Loucy (cell line): ENCODE results near the gene ARMC6.

Experiments
- H2AFZ ChIP-seq: fragments of 200-600 bp; sonication (generic); 2 replicates; pipeline ENCODE4 v1.6.0; 2016; ENCODE audit warnings: antibody characterized with exemption, mild to moderate bottlenecking, low read length, moderate library complexity
- H3F3A ChIP-seq: fragments of 200-600 bp; 2 replicates; pipeline ENCODE4 v1.6.0; 2016; ENCODE audit warnings: antibody characterized with exemption, low read depth, mild to moderate bottlenecking
- H3K27me3 ChIP-seq: fragments of 200-600 bp; sonication (generic); 2 replicates; pipeline ENCODE4 v1.6.1; 2014; ENCODE audit warnings: low read length, mild to moderate bottlenecking; ENCODE audit not compliant: insufficient read depth, poor library complexity, severe bottlenecking
- H3K36me3 ChIP-seq: fragments of 200-600 bp; sonication (generic); 2 replicates; pipeline ENCODE4 v1.6.1; 2016; ENCODE audit warnings: low read length; ENCODE audit not compliant: insufficient read depth
- H3K4me1 ChIP-seq: fragments of 200-600 bp; sonication (generic); 2 replicates; pipeline ENCODE4 v1.5.1; 2014; ENCODE audit warnings: low read length, mild to moderate bottlenecking; ENCODE audit not compliant: insufficient read depth, poor library complexity, severe bottlenecking
- H3K4me2 ChIP-seq: fragments of 200-600 bp; sonication (generic); 2 replicates; pipeline ENCODE4 v1.6.0; 2014; ENCODE audit warnings: antibody characterized with exemption, low read length, low read depth, mild to moderate bottlenecking; ENCODE audit not compliant: poor library complexity, severe bottlenecking
- H3K4me3 ChIP-seq: fragments of 200-600 bp; sonication (generic); 2 replicates; pipeline ENCODE4 v1.5.1; 2014; ENCODE audit warnings: low read length, mild to moderate bottlenecking, mixed read lengths; ENCODE audit not compliant: poor library complexity, severe bottlenecking
- H3K79me2 ChIP-seq: fragments of 200-600 bp; sonication (generic); 2 replicates; pipeline ENCODE4 v1.6.1; 2014; ENCODE audit warnings: low read length; ENCODE audit not compliant: insufficient read depth
- H3K9ac ChIP-seq: fragments of 200-600 bp; sonication (generic); 2 replicates; pipeline ENCODE4 v1.6.0; 2014; ENCODE audit warnings: mild to moderate bottlenecking, low read depth, low read length, moderate library complexity; ENCODE audit not compliant: poor library complexity, severe bottlenecking
- H3K9me2 ChIP-seq: fragments of 200-600 bp; sonication (generic); replicated peaks from 2 replicates; pipeline ENCODE4 v1.6.1; 2016; ENCODE audit warnings: low read depth, low read length, mixed read lengths
- H3K9me3 ChIP-seq: fragments of 200-600 bp; sonication (generic); 2 replicates; pipeline ENCODE4 v1.6.1; 2014; ENCODE audit warnings: mild to moderate bottlenecking, antibody characterized with exemption, low read length, low read depth; ENCODE audit not compliant: insufficient read depth
- H4K20me1 ChIP-seq: fragments of 200-600 bp; sonication (generic); 2 replicates; pipeline ENCODE4 v1.6.0; 2014; ENCODE audit warnings: antibody characterized with exemption, low read length, mild to moderate bottlenecking; ENCODE audit not compliant: insufficient read depth, poor library complexity, severe bottlenecking
- EZH2phosphoT487 ChIP-seq: fragments of 200-600 bp; IDR thresholded peaks from 2 replicates; pipeline ENCODE4 v1.6.1; 2018; ENCODE audit warnings: antibody characterized with exemption, mild to moderate bottlenecking, moderate library complexity, borderline replicate concordance
- TF ChIP-seq, protein P1 (sequence below): fragments of 200-600 bp; sonication (generic); conservative IDR thresholded peaks from 2 replicates; pipeline ENCODE4 v1.5.1; 2014; ENCODE audit warnings: mild to moderate bottlenecking, antibody characterized with exemption, low read length

ARMC6 gene

DNA sequence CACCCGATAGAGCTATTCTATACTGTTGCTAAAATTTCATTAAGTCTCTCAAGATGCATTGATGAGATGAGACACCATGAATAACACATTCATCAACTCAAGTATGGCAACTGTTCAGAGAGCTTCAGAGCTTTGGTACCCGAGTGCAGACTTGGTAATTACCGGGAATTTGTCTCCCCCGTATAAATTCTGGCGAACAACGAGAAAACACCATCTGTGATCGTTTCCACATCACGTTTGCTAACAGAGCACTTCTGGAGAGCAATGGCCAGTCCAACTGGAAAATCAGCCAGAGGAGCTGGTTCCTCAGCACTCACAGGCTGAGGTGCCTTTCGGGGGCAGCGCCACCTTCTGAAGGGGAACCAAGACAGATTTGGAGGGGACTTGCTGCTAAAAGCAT, 40.3 kb upstream of the ARMC6 start:
- Histone ChIP-seq H3F3A (no peaks in the 10 kb centered on the region), H2AFZ (no peak overlapping the region), H3K27me3 (no peaks in the 10 kb centered on the region), H3K9ac (no peak overlapping the region), H4K20me1 (no peaks in the 10 kb centered on the region), H3K79me2 (no peaks in the 10 kb centered on the region), H3K9me3 (no peaks in the 10 kb centered on the region), H3K9me2 (no peaks in the 10 kb centered on the region), H3K4me3 (no peak overlapping the region), H3K4me1 (no peaks in the 10 kb centered on the region), H3K4me2 (no peak overlapping the region), H3K36me3 (peaks cover 55% of the 10 kb centered on the region; the same call in 1 of the 2 replicates)
- TF ChIP-seq, protein P1, sequence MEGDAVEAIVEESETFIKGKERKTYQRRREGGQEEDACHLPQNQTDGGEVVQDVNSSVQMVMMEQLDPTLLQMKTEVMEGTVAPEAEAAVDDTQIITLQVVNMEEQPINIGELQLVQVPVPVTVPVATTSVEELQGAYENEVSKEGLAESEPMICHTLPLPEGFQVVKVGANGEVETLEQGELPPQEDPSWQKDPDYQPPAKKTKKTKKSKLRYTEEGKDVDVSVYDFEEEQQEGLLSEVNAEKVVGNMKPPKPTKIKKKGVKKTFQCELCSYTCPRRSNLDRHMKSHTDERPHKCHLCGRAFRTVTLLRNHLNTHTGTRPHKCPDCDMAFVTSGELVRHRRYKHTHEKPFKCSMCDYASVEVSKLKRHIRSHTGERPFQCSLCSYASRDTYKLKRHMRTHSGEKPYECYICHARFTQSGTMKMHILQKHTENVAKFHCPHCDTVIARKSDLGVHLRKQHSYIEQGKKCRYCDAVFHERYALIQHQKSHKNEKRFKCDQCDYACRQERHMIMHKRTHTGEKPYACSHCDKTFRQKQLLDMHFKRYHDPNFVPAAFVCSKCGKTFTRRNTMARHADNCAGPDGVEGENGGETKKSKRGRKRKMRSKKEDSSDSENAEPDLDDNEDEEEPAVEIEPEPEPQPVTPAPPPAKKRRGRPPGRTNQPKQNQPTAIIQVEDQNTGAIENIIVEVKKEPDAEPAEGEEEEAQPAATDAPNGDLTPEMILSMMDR, result no peak
- TF ChIP-seq EZH2phosphoT487, result no peak

DNA sequence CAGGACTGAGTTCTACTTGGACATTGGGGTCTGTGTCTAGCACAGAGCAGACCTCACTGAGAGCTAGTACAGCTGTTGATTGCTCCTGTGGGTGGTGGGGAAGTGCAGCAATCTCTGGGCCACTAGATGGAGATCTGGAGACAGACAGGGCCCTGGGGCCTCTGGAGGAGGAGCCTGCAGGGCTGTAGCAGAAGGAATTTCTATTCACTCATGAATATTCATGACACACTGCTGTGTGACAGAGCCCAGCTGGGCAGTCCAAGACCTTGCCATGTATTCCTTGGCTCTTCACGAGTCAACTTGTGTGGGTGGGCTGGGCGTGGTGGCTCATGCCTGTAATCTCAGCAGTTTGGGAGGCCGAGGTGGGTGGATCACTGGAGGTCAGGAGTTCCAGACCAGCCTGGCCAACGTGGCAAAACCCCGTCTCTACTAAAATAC, 37.6 kb upstream of the ARMC6 start:
- Histone ChIP-seq H3K9me2 (no peaks in the 10 kb centered on the region), H3K36me3 (peaks cover 72% of the 10 kb centered on the region; the same call in 1 of the 2 replicates)

DNA sequence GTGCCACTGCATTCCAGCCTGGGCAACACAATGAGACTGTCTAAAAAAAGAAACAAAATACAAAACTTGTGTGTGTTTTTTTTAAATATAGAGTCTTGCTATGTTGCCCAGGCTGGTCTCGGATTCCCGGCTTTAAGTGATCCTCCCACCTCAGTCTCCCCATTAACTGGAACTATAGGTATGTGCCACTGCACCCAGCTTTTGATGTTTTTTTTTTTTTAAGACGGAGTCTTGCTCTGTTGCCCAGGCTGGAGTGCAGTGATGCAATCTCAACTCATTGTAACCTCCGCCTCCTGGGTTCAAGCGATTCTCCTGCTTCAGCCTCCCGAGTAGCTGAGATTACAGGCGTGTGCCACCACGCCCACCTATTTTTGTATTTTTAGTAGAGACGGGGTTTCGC, 37.1 kb upstream of the ARMC6 start:
- Histone ChIP-seq H3K36me3 (peaks cover 72% of the 10 kb centered on the region; the same call in 1 of the 2 replicates), H3K79me2 (no peaks in the 10 kb centered on the region), H2AFZ (no peak overlapping the region), H3K9me3 (no peaks in the 10 kb centered on the region), H3F3A (no peaks in the 10 kb centered on the region), H4K20me1 (peaks cover 10% of the 10 kb centered on the region), H3K9me2 (no peaks in the 10 kb centered on the region), H3K9ac (no peak overlapping the region), H3K4me2 (no peak overlapping the region), H3K4me3 (no peak overlapping the region), H3K4me1 (peaks cover 11% of the 10 kb centered on the region), H3K27me3 (no peaks in the 10 kb centered on the region)
- no peak for TF ChIP-seq EZH2phosphoT487

More for the DNA sequence above, 37.6 kb upstream of the ARMC6 start:
- peaks cover 10% of the 10 kb centered on the region for H4K20me1 ChIP-seq
- H2AFZ ChIP-seq, result no peak overlapping the region
- no peaks in the 10 kb centered on the region for H3K27me3 ChIP-seq
- no peak overlapping the region for H3K9ac ChIP-seq
- no peak for TF ChIP-seq EZH2phosphoT487
- TF ChIP-seq, protein P1, result peak; percentile 63
- H3F3A ChIP-seq, result no peaks in the 10 kb centered on the region
- no peak overlapping the region for H3K4me3 ChIP-seq
- no peaks in the 10 kb centered on the region for H3K9me3 ChIP-seq
- H3K4me1 ChIP-seq, result peaks cover 11% of the 10 kb centered on the region
- no peaks in the 10 kb centered on the region for H3K79me2 ChIP-seq
- H3K4me2 ChIP-seq, result no peak overlapping the region

DNA sequence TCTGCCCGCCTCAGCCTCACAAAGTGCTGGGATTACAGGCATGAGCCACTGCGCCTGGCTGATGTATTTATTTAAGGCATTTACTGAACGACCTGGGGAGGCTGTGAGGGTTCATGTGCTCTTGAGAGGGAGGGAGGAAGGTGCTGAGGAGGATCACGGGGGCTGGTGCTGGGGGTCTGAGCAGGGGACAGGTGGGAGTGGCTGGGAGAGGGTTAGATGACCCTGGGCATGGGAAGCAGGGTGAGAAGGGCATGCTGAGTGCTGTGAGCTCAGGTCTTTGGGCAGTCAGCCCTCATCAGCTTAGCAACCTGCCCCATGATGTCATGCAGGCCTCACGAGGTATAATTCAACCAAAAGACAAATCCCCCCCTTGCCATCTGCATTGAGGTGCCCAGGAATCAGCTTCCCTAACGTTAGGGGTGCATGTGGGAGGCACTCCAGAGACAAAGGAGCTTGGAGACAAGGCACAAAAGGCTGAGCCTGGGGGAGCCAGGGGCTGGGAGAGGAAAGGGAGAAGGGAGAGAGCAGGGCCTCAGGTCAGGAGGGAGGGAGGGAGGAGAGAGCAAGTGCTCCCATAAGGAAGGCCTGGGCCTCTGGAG, 36.5 kb upstream of the ARMC6 start:
- Histone ChIP-seq H3K4me3 (no peak overlapping the region), H4K20me1 (peaks cover 10% of the 10 kb centered on the region), H3K4me2 (no peak overlapping the region), H3K9me2 (no peaks in the 10 kb centered on the region), H3K4me1 (peaks cover 11% of the 10 kb centered on the region), H2AFZ (no peak overlapping the region), H3K9ac (no peak overlapping the region), H3K9me3 (no peaks in the 10 kb centered on the region), H3K36me3 (peaks cover 77% of the 10 kb centered on the region; the same call in 1 of the 2 replicates), H3F3A (no peaks in the 10 kb centered on the region), H3K27me3 (no peaks in the 10 kb centered on the region), H3K79me2 (no peaks in the 10 kb centered on the region)
- TF ChIP-seq, protein P1, result no peak
- TF ChIP-seq EZH2phosphoT487, result no peak
